Measurements from ENCODE around the gene BRCA1.
"Not testable (repeated sequence)": the region's sequence is repeated elsewhere in the genome, so short reads cannot be mapped to it uniquely, and the experiment has no call there.

The BRCA1 gene

DNA sequence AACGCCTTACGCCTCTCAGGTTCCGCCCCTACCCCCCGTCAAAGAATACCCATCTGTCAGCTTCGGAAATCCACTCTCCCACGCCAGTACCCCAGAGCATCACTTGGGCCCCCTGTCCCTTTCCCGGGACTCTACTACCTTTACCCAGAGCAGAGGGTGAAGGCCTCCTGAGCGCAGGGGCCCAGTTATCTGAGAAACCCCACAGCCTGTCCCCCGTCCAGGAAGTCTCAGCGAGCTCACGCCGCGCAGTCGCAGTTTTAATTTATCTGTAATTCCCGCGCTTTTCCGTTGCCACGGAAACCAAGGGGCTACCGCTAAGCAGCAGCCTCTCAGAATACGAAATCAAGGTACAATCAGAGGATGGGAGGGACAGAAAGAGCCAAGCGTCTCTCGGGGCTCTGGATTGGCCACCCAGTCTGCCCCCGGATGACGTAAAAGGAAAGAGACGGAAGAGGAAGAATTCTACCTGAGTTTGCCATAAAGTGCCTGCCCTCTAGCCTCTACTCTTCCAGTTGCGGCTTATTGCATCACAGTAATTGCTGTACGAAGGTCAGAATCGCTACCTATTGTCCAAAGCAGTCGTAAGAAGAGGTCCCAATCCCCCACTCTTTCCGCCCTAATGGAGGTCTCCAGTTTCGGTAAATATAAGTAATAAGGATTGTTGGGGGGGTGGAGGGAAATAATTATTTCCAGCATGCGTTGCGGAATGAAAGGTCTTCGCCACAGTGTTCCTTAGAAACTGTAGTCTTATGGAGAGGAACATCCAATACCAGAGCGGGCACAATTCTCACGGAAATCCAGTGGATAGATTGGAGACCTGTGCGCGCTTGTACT is at the start of gene BRCA1:
TSS of gene BRCA1 (minus strand) at position 232 of the 834 bp plus-strand sequence. CDS start 1,268 bp downstream, outside the sequence.
- peak; percentile 100 for DNase-seq

DNA sequence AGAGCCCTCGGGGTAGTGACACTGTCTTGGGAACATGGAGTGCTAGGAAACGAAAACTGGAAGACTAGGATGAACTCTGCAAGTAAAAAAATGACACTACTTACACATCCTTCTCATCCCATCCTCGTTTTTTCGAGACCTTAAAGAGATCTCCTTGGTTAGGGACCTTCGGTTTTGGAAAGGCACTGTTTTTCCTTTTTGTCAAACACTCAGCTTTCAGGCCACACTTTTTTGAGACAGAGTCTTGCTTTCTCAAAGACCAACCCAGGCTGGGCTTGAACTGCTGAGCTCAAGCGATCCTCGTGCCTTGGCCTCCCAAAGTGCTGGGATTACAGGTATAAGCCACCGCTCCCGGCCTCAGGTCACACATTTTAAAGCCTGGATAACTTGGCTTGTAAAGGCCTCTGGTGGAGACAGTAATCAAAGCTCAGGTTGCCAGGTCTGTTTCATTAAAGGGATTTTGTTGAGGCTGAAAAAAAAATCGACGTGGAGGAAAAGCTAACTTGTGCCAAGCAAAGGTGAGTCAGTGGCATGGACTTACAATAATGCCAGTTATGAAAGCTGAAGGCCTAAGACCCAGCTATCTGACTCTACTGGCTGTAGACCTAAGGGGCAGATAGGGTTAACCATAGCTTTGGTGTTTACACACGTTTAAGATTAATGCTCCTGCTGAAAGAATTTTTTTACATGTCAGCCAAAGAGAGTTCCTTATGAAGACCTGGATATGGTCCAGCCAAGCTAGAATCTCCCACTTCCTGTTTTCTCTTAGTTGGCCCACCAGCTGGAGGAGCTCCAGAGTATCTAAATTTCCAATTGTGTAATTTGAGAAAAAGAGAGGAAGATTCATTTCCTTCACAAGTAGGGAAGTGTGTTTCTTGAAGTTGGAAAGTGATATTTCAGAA is 46.7 kb upstream of the BRCA1 start:
- peak; percentile 97 for DNase-seq

DNA sequence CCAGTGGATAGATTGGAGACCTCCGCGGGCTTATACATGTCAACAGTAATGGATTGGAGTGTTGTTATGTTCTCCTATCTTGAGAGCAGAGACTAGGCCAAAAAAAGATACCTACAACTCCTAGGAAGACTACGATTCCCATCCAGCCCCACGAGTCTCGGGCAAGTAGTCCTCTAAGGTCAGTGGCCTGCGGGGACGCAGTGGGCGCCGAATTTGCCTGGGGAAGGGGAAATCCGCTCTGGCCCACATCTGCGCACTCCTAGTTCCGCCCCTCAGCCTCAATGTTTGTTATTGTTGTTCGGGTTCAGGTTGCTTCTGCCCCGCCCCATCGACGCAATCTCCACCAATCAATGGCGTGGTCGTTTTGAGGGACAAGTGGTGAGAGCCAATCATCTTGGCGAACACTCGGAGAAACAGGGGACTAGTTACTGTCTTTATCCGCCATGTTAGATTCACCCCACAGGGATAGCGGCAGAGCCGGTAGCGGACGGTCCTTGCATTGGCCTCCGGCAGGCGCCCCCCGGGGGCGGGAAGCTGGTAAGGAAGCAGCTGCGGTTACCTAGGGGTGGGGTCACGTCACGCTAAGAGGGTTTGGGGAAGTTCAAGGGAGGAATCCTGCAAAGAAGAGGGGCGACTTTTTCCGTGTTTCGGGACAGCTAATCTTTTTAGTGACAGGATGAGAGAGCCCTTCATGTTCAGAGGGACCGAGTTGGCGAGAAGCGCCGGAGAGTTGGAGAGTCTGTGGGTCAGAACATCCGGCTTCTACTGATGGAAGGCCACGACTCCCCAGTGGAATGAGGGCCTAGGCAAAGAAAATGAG is 45.8 kb upstream of the BRCA1 start, which contains the start of gene NBR1:
TSS of gene NBR1 (plus strand) at position 449 of the 820 bp plus-strand sequence. CDS start 4,586 bp downstream, outside the sequence.
- peak; percentile 99 for DNase-seq

DNA sequence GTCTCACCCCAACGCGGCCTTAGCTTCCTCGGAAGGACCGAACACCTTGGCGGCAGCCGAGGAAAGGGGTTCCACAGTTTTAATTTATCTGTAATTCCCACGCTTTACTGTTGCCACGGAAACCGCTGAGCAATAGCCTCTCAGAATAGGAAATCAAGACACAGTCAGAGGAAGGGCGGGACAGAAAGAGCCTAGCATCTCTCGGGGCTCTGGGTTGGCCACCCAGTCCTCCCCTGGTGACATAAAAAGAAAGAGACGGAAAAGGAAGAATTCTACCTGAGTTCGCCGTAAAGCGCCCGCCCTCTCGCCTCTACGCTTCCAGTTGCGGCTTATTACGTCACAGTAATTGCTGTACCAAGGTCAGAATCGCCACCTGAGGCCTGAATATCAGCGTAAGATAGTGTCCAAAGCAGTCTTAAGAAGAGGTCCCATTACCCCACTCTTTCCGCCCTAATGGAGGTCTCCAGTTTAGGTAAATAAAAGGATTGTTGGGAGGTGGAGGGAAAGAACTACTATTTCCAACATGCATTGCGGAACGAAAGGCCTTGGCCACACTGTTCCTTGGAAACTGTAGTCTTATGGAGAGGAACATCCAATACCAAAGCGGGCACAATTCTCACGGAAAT is 45.1 kb upstream of the BRCA1 start:
- peak; percentile 96 for DNase-seq

DNA sequence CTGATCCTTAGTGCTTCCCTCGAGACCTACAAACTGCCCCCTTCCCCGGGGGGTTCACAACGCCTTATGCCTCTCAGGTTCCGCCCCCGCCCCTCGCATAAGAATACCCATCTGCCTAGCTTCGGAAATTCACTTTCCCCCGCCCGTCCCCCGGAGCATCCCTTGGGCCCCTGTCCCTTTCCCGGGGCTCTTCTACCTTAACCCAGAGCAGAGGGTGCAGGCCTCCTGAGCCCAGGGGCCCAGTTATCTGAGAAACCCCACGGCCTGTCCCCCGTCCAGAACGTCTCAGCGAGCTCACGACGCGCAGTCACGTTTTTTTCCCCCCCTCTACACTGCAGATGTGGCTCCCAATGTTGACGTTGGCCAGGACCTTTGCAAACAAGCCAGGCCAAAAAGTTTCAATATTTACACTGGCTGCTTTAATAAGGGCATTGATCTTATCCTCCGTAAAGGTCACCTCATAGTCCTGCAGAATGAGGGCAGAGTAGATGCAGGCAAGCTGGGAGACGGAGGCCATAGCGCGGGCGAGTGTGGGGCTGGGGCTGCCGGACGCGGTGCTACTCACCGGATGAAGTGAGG is 44.5 kb upstream of the BRCA1 start:
- no peak for DNase-seq

DNA sequence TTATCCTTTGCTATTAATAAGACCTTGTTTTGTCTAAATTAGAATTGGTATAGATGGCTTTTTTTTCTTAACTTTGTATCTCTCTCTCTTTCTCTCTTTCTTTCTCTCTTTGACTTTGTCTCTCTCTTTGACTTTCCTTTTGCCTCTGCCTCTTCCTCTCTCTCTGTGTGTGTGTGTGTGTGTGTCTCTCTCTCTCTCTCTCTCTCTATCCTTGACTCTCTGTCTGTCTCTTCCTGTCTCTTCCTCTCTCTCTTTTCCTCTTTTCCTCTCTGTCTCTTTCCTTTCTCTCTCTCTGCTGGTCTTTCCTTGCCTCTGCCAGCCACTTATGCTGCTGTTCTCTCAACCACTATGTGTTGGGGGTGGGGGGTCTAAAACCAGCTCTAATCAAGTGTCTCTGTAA is 40.8 kb upstream of the BRCA1 start:
- not testable (repeated sequence) for DNase-seq

DNA sequence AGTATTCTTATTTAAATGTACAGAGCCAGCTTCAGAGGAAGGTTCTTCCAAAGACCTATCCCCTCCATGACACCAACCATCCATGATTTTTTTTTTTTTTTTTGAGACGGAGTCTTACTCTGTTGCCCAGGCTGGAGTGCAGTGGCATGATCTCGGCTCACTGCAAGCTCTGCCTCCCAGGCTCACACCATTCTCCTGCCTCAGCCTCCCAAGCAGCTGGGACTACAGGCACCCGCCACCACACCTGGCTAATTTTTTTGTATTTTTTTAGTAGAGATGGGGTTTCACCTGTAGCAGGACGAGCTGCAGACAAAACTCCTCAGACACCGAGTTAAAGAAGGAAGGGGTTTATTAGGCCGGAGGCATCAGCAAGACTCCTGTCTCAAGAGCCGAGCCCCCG is 34.8 kb upstream of the BRCA1 start:
- DNase-seq: not testable (repeated sequence)

DNA sequence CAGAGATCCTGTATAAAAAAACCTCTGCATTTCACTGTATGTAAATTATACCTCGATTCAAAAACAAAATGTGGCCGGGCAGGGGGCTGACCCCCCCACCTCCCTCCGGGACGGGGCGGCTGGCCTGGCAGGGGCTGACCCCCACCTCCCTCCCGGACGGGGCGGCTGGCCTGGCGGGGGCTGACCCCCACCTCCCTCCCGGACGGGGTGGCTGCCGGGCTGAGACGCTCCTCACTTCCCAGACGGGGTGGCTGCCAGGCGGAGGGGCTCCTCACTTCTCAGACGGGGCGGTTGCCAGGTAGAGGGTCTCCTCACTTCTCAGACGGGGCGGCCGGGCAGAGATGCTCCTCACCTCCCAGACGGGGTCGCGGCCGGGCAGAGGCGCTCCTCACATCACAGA is 34.1 kb upstream of the BRCA1 start:
- not testable (repeated sequence) for DNase-seq

DNA sequence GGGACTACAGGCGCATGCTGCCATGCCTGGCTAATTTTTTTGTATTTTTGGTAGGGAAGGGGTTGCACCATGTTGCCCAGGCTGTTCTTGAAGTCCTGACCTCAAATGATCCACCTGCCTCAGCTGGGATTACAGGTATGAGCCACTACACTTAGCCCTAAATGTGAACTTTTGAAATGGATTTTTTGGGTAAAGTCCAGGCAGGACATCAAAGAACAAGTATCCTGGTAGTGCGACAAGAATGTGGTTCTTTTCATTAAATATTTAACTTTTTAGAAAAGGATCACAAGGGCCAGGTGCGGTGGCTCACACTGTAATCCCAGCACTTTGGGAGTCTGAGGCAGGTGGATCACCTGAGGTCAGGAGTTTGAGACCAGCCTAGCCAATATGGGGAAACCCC is 30.5 kb upstream of the BRCA1 start:
- no peak for DNase-seq

DNA sequence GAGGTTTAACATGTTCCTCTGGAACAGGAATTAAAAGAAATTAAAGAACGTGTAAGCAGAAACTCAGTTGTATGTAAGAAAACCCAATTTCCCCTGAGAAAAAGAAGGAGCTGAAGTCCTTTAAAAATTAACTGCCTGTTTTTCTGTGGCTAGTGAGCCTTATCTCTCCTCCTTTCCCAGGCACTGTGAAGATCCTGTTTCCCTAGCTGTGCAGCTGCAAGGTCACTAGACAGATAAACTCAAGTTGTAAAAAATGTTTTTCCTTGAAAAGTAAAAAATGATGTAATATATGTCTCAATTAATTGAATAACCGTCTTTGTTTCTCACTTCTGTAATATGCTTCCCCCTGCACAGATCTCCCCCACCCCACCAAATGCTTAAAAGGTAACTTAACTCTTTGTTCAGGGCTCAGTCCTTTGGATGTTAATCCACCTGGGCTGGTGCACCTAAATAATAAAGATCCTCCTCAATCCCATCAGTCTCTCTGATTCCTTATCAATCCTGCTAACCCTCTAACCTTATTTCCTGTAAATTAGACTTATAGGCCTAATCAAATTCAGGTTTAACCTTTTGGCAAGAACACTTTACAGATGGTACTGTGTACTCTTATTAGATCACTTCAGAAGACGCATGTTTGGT is 28.2 kb upstream of the BRCA1 start:
- not testable (repeated sequence) for DNase-seq

DNA sequence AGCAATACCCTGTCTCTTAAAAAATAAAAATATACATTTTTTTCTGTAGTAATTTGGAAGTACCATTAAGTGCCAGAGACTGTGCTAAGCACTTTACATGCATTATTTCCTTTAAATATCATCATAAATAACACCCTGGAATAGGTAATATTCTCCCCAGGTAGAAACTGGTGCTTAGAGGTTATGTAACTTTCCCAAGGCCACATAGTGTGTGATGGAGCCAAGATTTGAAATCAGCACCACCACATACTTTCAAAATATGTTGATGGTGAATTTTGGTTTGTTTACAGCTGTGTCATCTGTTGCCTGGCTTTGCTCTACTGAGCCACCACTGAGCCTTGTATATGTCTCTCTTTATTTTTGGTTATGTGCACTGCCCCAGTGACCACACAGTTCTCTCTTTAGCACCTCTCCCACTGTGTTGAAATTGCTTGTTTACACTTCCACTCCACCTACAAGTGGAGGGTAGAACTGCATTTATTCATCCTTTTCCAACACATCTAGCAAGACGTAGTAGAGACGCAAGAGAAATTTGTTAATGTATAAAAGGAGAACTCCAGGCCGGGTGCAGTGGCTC is 26.8 kb upstream of the BRCA1 start:
- DNase-seq: no peak

DNA sequence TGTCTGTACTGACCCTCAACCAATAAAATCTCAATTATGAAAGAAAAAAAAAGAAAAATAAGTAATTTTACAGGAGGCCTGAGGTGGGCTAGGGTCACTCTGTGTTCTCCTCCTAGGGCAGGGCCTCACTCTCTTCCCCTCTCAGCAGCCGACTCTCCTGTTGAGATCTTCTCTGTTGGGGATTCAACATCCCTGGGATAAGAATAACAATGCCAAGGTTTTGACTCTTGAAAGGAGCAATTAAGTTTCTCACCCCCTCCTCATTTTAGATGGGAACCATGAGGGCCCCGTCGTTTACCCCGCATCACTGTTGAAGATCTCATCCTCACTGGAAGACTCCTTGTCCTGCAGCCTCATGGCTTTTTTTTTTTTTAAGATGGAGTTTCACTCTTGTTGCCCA is 21.5 kb upstream of the BRCA1 start:
- DNase-seq: no peak

DNA sequence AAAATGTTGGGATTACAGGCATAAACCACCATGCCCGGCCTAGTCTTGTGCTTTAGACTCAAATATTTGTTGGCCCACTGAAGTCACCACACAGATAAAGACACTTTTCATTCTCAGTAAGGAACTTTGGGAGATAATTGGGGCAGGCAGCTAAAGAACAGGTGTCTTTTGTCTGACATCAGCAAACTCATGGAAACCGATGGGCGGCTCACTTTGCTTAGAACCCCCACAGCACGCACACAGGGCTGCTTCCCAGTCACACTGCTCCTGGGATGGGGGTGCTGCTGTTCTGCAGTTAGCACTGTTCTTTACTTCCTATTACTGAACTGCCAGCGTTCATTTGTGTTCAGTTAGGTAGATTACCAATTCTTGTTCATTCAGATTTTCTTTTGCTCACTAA is 18.0 kb upstream of the BRCA1 start:
- DNase-seq: no peak

DNA sequence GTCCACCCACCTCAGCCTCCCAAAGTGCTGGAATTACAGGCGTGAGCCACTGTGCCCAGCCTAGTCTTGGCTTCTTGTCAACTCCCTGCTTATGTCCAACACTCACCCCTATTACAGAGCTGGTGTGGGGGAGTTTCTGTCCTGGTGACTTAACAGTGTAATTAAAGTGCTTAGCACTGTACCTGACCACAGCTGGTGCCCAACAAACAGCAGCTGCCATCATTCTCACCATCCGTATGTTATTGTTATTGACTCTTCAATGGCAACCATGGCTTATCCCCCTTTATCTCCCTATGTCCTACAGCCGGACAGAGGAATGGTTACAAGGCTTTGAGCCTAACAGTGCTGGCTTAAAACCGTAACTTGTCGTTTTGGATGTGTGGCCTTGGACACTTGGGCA is 17.0 kb upstream of the BRCA1 start:
- DNase-seq: no peak

DNA sequence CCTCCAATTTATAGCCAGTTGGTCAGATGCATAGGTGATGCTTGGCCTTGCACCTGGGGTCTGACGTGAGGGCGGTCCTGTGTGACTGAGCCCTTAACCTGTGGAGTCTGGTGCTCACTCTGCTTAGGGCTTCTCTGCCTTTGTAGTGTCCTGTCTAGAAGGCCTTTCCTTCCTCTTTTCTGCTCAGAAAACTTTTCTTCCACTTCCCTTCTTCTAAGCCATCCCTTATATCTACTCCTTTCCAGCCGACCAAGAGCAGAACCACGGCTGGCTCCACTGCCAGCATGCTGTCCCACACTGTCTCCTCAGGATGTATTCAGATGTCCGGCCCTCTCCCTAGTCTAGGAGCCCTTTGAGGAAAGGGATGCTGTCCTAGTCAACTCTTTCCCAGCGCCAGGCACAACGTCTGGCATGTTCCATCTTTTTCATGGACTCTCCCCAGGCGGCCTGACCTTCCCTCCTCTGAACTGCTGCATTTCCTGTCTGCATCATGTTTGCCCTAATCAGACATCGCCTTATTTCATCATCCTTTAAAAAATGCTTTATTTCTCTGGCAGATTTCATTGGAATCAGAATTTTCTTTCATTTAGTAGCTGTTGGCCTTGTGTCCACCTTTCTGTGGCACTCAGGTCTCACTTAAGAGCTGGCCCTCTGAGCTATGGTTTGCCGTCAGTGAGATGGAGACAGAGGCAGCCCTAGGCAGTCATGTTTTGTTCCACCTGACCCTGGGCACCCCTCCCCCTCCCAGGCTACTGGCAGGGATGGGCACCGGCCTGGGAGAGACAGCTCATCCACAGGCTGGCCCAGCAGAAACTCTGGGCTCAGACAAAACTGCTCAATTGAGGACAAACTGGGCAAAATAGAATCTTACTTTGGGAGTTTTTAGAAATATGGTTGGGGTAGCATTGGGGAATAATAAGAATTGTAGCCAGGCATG is 15.5 kb upstream of the BRCA1 start:
- DNase-seq: no peak

DNA sequence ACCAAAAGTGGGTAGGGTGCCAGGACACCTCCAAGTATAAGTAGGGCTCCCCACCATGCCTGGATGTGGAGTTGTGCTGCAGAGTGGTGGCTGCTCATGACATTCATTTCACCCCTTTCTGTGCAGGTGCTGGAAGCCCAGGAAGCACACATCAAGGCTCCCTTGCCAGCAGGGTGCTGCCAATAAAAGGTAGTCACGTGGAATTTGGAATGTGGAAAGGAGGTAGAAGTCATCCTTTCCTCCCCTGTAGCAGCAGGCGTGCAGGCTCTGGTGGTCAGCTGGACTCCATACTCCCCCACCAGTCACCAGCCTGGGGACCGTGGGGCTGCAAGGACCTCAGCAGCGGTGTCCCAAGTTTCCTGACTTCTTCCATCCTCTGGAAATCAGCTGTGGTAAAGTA is 13.4 kb upstream of the BRCA1 start:
- not testable (repeated sequence) for DNase-seq

DNA sequence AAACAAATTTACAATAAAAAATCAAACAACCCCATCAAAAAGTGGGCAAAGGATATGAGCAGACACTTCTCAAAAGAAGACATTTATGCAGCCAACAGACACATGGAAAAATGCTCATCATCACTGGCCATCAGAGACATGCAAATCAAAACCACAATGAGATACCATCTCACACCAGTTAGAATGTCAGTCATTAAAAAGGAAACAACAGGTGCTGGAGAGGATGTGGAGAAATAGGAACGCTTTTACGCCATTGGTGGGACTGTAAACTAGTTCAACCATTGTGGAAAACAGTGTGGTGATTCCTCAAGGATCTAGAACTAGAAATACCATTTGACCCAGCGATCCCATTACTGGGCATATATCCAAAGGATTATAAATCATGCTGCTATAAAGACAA is 11.4 kb upstream of the BRCA1 start:
- DNase-seq: not testable (repeated sequence)

DNA sequence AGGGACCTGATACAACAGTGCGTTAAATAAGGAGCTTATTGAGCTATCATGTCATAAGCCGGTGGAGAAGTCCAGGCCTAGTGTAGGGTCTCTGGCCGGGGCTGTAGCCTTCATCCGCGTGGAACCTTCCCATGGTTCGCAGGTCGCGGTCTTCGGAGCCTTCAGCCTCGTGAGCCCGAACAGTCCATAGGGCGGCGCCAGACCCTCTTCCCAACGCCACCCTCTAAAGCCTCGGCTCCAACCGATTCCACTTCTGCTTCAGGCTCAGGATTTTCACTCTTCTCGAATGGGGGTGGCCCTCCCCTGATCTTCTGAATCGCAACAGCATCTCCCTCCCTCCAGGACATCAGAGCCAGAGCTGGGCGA is 10.3 kb upstream of the BRCA1 start:
- DNase-seq: no peak

DNA sequence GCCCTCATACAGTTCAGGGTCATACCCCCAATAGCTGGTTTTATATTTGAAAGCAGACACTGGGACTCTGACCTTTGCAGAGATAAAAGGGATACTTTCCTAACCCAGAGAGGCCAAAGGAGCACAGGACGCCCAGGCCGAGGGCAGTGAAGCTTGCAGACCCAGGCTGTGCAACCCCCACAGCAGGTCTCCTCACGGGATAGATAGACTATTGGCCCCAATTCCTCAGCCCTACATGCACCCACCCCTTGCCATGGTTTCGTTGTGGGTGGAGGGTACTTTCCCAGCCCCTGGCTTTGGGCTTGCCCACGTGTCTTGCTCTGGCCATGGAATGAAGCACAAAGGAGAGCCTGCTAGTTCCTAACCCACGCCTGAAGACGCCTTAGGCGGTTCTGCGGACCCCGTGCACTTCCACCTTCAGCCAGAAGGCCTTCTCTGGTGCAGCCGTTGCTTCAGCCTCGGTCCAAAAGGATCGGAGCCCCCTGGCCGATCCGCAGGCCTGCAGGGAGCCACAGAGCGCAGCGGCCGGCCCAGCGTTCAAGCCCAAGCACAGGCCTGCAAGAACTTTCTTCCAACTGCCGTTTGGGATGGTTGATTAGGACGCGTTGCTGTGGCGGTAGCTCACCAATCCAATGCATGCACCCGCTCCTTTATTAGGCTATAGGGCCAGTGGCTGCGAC is 9.8 kb upstream of the BRCA1 start:
- no peak for DNase-seq

Measured in EL (cell line).